IMR-90 (cell line): ENCODE data around the gene AKAP6.

Source experiments
- BHLHE40 ChIP-seq: fragments of 150-350 bp; IDR thresholded peaks from 2 replicates; pipeline ENCODE4 v1.6.1; 2016; ENCODE audit warnings: mild to moderate bottlenecking, low read depth, low read length
- CEBPB ChIP-seq: IDR thresholded peaks from 2 replicates; pipeline ENCODE4 v1.6.1; 2012; ENCODE audit warnings: low read depth, low read length, improper control_type of control experiment
- FOS ChIP-seq: fragments of 150-350 bp; IDR thresholded peaks from 2 replicates; pipeline ENCODE4 v1.6.1; 2016; ENCODE audit warnings: low read depth, low read length
- MAFK ChIP-seq: IDR thresholded peaks from 2 replicates; pipeline ENCODE4 v1.6.1; 2012; ENCODE audit warnings: low read depth, low read length, improper control_type of control experiment
- MAZ ChIP-seq: IDR thresholded peaks from 2 replicates; pipeline ENCODE4 v1.6.1; 2012; ENCODE audit warnings: low read depth, mild to moderate bottlenecking, low read length, improper control_type of control experiment, moderate library complexity, borderline replicate concordance
- MXI1 ChIP-seq: IDR thresholded peaks from 2 replicates; pipeline ENCODE4 v1.6.1; 2012; ENCODE audit warnings: low read depth, mild to moderate bottlenecking, low read length, moderate library complexity, borderline replicate concordance
- NFE2L2 ChIP-seq: fragments of 150-350 bp; IDR thresholded peaks from 2 replicates; pipeline ENCODE4 v1.6.1; 2016; ENCODE audit warnings: low read depth, mild to moderate bottlenecking, low read length
- POLR2A ChIP-seq: IDR thresholded peaks from 2 replicates; pipeline ENCODE4 v1.6.1; 2012; ENCODE audit warnings: mild to moderate bottlenecking, low read depth, low read length
- RAD21 ChIP-seq: IDR thresholded peaks from 2 replicates; pipeline ENCODE4 v1.6.1; 2012; ENCODE audit warnings: low read length, improper control_type of control experiment
- RFX5 ChIP-seq: IDR thresholded peaks from 2 replicates; pipeline ENCODE4 v1.8.0; 2012; ENCODE audit warnings: low read depth, mild to moderate bottlenecking, low read length, moderate library complexity
- SMC3 ChIP-seq: fragments of 150-350 bp; IDR thresholded peaks from 2 replicates; pipeline ENCODE4 v1.6.1; 2016; ENCODE audit warnings: low read depth, mild to moderate bottlenecking, antibody characterized with exemption, low read length, moderate library complexity
- USF2 ChIP-seq: fragments of 150-350 bp; IDR thresholded peaks from 2 replicates; pipeline ENCODE4 v1.6.1; 2017; ENCODE audit warnings: mild to moderate bottlenecking, antibody characterized with exemption, low read length, low read depth
- TF ChIP-seq, protein P1 (sequence below): conservative IDR thresholded peaks from 2 replicates; pipeline ENCODE4 v1.5.1; 2012; ENCODE audit warnings: mild to moderate bottlenecking, low read depth, low read length, improper control_type of control experiment
- TF ChIP-seq, protein P2 (sequence below): fragments of 150-350 bp; IDR thresholded peaks from 2 replicates; pipeline ENCODE4 v1.6.1; 2016; ENCODE audit warnings: low read depth, mild to moderate bottlenecking, low read length, moderate library complexity, borderline replicate concordance

DNA sequence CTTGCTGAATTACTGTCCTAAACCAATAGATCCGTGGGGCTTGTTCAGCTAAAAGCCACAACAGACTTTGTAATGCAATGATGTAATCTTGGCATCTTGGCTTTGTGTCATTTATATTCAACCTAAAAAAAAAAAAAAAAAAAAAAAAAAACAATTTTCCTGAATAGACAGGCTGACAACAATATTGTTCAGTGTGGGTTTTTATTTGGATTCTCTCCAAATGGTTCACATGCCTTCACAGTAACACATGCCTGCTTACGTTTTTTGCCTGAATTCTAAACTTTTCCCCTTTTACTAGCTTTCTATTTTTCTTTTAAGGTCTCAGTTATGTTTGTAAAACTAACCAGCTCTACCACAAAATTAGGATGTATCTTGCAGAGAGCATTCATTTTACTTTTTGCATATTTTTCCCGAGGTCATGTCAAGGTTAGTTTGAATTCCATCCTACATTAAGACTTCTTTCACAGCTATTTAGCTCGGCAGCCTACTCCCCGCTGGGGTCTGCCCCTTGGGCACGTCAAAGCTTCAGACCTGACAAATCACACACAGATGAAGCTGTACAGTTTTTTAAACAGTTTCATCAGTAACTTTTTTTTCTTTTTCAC lies 395.9 kb downstream of the AKAP6 start:
- TF ChIP-seq, protein P1, sequence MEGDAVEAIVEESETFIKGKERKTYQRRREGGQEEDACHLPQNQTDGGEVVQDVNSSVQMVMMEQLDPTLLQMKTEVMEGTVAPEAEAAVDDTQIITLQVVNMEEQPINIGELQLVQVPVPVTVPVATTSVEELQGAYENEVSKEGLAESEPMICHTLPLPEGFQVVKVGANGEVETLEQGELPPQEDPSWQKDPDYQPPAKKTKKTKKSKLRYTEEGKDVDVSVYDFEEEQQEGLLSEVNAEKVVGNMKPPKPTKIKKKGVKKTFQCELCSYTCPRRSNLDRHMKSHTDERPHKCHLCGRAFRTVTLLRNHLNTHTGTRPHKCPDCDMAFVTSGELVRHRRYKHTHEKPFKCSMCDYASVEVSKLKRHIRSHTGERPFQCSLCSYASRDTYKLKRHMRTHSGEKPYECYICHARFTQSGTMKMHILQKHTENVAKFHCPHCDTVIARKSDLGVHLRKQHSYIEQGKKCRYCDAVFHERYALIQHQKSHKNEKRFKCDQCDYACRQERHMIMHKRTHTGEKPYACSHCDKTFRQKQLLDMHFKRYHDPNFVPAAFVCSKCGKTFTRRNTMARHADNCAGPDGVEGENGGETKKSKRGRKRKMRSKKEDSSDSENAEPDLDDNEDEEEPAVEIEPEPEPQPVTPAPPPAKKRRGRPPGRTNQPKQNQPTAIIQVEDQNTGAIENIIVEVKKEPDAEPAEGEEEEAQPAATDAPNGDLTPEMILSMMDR: no peak
- TF ChIP-seq RAD21 (no peak), MAZ (no peak), POLR2A (no peak), RFX5 (no peak), SMC3 (no peak), MXI1 (no peak), MAFK (no peak), USF2 (no peak), FOS (no peak), CEBPB (no peak), NFE2L2 (no peak), BHLHE40 (no peak)
- TF ChIP-seq, protein P2, sequence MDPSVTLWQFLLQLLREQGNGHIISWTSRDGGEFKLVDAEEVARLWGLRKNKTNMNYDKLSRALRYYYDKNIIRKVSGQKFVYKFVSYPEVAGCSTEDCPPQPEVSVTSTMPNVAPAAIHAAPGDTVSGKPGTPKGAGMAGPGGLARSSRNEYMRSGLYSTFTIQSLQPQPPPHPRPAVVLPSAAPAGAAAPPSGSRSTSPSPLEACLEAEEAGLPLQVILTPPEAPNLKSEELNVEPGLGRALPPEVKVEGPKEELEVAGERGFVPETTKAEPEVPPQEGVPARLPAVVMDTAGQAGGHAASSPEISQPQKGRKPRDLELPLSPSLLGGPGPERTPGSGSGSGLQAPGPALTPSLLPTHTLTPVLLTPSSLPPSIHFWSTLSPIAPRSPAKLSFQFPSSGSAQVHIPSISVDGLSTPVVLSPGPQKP: no peak
